Liver (tissue), 3 donors: ENCODE measurements around the gene STXBP6.

ENCODE experiments used
- CTCF ChIP-seq: fragments of 150-350 bp; IDR thresholded peaks from 2 replicates; pipeline ENCODE4 v1.5.1; 2017; ENCODE audit warnings: improper control_type of control experiment, low read depth, low read length; ENCODE audit not compliant: missing input control
- EGR1 ChIP-seq, 2 donors: IDR thresholded peaks; 2 replicates each; pipeline ENCODE4 v1.6.1; 2016 to 2018; ENCODE audit warnings: antibody characterized with exemption in 2 of 2, low read depth in 2 of 2
- GABPA ChIP-seq, 2 donors: IDR thresholded peaks in 1 of 2; conservative IDR thresholded peaks in 1 of 2; 2 replicates each; pipeline ENCODE4 v1.6.1; 2016; ENCODE audit warnings: antibody characterized with exemption in 2 of 2, mild to moderate bottlenecking in 1 of 2, moderate library complexity in 1 of 2
- MAX ChIP-seq: IDR thresholded peaks from 2 replicates; pipeline ENCODE4 v1.6.1; 2016; ENCODE audit warnings: antibody characterized with exemption
- NR2F2 ChIP-seq: IDR thresholded peaks from 2 replicates; pipeline ENCODE4 v1.6.1; 2016; ENCODE audit warnings: antibody characterized with exemption
- RAD21 ChIP-seq, 2 donors: IDR thresholded peaks; 2 replicates each; pipeline ENCODE4 v1.6.1; 2016; ENCODE audit warnings: antibody characterized with exemption in 2 of 2, mild to moderate bottlenecking in 2 of 2
- TAF1 ChIP-seq: conservative IDR thresholded peaks from 2 replicates; pipeline ENCODE4 v1.6.1; 2016; ENCODE audit warnings: antibody characterized with exemption, mild to moderate bottlenecking
- YY1 ChIP-seq: IDR thresholded peaks from 2 replicates; pipeline ENCODE4 v1.6.1; 2016; ENCODE audit warnings: antibody characterized with exemption, mild to moderate bottlenecking
- ZBTB33 ChIP-seq: IDR thresholded peaks from 2 replicates; pipeline ENCODE4 v1.6.1; 2016; ENCODE audit warnings: antibody characterized with exemption
- TF ChIP-seq, protein P1 (sequence below): IDR thresholded peaks from 2 replicates; pipeline ENCODE4 v1.6.1; 2016; ENCODE audit warnings: antibody characterized with exemption, mild to moderate bottlenecking
- TF ChIP-seq, protein P2 (sequence below): IDR thresholded peaks from 2 replicates; pipeline ENCODE4 v1.6.1; 2016; ENCODE audit warnings: antibody characterized with exemption
- donor health status: healthy.
- donor health status: healthy.

DNA sequence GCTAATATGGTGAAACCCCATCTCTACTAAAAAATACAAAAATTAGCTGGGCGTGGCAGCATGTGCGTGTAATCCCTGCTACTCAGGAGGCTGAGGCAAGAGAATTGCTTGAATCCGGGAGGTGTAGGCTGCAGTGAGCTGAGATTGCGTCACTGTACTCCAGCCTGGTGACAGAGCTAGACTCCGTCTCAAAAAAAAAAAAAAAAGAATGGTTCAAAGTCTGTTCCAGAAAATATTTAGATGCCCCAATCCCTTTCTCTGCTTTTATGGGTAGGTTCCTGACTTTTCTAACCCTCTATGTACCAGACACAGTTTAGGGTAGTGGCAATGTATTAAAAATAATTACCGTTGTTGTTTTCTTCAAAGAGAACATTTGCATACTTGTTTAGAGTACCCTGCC, 161.4 kb downstream of the STXBP6 start:
- TF ChIP-seq CTCF (no peak), RAD21 (IDR thresholded peaks at IDR 0.05) (no peak), YY1 (no peak), TAF1 (no peak), NR2F2 (no peak), EGR1 (IDR thresholded peaks at IDR 0.05; ENCODE audit: low read depth in 2 of 2) (no peak), ZBTB33 (no peak), GABPA (IDR thresholded peaks at IDR 0.05 in 1 of 2, conservative IDR thresholded peaks at IDR 0.05 in 1 of 2) (no peak), MAX (no peak)
- TF ChIP-seq, protein P1, sequence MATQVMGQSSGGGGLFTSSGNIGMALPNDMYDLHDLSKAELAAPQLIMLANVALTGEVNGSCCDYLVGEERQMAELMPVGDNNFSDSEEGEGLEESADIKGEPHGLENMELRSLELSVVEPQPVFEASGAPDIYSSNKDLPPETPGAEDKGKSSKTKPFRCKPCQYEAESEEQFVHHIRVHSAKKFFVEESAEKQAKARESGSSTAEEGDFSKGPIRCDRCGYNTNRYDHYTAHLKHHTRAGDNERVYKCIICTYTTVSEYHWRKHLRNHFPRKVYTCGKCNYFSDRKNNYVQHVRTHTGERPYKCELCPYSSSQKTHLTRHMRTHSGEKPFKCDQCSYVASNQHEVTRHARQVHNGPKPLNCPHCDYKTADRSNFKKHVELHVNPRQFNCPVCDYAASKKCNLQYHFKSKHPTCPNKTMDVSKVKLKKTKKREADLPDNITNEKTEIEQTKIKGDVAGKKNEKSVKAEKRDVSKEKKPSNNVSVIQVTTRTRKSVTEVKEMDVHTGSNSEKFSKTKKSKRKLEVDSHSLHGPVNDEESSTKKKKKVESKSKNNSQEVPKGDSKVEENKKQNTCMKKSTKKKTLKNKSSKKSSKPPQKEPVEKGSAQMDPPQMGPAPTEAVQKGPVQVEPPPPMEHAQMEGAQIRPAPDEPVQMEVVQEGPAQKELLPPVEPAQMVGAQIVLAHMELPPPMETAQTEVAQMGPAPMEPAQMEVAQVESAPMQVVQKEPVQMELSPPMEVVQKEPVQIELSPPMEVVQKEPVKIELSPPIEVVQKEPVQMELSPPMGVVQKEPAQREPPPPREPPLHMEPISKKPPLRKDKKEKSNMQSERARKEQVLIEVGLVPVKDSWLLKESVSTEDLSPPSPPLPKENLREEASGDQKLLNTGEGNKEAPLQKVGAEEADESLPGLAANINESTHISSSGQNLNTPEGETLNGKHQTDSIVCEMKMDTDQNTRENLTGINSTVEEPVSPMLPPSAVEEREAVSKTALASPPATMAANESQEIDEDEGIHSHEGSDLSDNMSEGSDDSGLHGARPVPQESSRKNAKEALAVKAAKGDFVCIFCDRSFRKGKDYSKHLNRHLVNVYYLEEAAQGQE, result no peak
- TF ChIP-seq, protein P2, sequence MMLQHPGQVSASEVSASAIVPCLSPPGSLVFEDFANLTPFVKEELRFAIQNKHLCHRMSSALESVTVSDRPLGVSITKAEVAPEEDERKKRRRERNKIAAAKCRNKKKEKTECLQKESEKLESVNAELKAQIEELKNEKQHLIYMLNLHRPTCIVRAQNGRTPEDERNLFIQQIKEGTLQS, result no peak
